Activated naive CD4-positive, alpha-beta T cell treated with anti-CD3 and anti-CD28 coated beads for 36 hours (primary cell): ENCODE data around the gene IL20RB. TPM values are rescaled to one million over a fixed set of nuclear protein-coding genes. Genes with fewer than 3 reads are reported as not detected.

Experiments used
- CTCF ChIA-PET: fragments of 350-600 bp; sonication (Branson Sonifier 250); formaldehyde crosslinking; loops from one replicate; lab custom pipeline; 2021; ENCODE audit warnings: antibody characterized with exemption; lab: Charles Lee
- DNase-seq: peaks from one replicate; pipeline ENCODE4 v3.0.0-alpha.2; 2020
- H3K27ac Mint-ChIP-seq: one replicate; pipeline ENCODE4 v1.8.0; 2021; ENCODE audit warnings: mild to moderate bottlenecking, mixed read lengths
- H3K27me3 Mint-ChIP-seq: one replicate; pipeline ENCODE4 v1.8.0; 2021; ENCODE audit warnings: low read depth, mixed read lengths
- H3K36me3 Mint-ChIP-seq: one replicate; pipeline ENCODE4 v1.8.0; 2021; ENCODE audit warnings: low read depth, mixed read lengths
- H3K4me1 Mint-ChIP-seq: one replicate; pipeline ENCODE4 v1.8.0; 2021; ENCODE audit warnings: low read depth, mixed read lengths
- H3K4me3 Mint-ChIP-seq: one replicate; pipeline ENCODE4 v1.8.0; 2021; ENCODE audit warnings: mild to moderate bottlenecking, moderate library complexity, mixed read lengths
- H3K9me3 Mint-ChIP-seq: one replicate; pipeline ENCODE4 v1.8.0; 2021; ENCODE audit warnings: mixed read lengths
- intact Hi-C: fragments of 100-400 bp; cut with micrococcal nuclease; formaldehyde crosslinking; loops from one replicate; pipeline ENCODE4 v1.15.1; 2023
- total RNA-seq, 2 experiments: library from RNA; stranded (reverse); gene quantifications; one replicate each; pipeline ENCODE4 v1.2.3, GENCODE V29; 2021

The IL20RB gene
- total RNA-seq, 2 experiments from 2014 or later: 0.48 to 0.59 TPM

GRCh38 chr3:136947477-136947876 lies 10.3 kb upstream of the IL20RB start:
- peaks cover 16% of the 10 kb centered on the region for H3K4me1 Mint-ChIP-seq
- intact Hi-C loops: loop anchor here (5.0 kb wide), 1 partner anchor 65 kb away; no protein-coding TSS in a partner anchor
- CTCF ChIA-PET: interaction anchor here (0.6 to 1.3 kb wide), 2 partner anchors 85 to 86 kb away, joined by 3 to 4 read pairs; no protein-coding TSS in a partner anchor
- H3K36me3 Mint-ChIP-seq: peaks cover 15% of the 10 kb centered on the region
- no peaks in the 10 kb centered on the region for H3K9me3 Mint-ChIP-seq
- DNase-seq: no peak
- H3K4me3 Mint-ChIP-seq: no peak overlapping the region
- H3K27ac Mint-ChIP-seq: no peak overlapping the region
- no peaks in the 10 kb centered on the region for H3K27me3 Mint-ChIP-seq

- H3K36me3 Mint-ChIP-seq: peaks cover 12% of the 10 kb centered on the region
- no peaks in the 10 kb centered on the region for H3K9me3 Mint-ChIP-seq
- no peak overlapping the region for H3K27ac Mint-ChIP-seq
- no peak overlapping the region for H3K4me3 Mint-ChIP-seq
- intact Hi-C loops: loop anchor here (5.0 kb wide), 1 partner anchor 63 kb away; no protein-coding TSS in a partner anchor
- CTCF ChIA-PET: no interaction called here
- H3K4me1 Mint-ChIP-seq: peaks cover 8% of the 10 kb centered on the region
- no peak for DNase-seq
- H3K27me3 Mint-ChIP-seq: no peaks in the 10 kb centered on the region
Measured at GRCh38 chr3:136949146-136949545, 8.6 kb upstream of the IL20RB start.

GRCh38 chr3:136949708-136950107 lies 8.1 kb upstream of the IL20RB start:
- CTCF ChIA-PET: interaction anchor here (1.4 to 1.7 kb wide), 2 partner anchors 64 to 907 kb away, joined by 3 to 8 read pairs; no protein-coding TSS in a partner anchor
- peaks cover 13% of the 10 kb centered on the region for H3K4me1 Mint-ChIP-seq
- no peak overlapping the region for H3K4me3 Mint-ChIP-seq
- H3K27me3 Mint-ChIP-seq: no peaks in the 10 kb centered on the region
- no peak overlapping the region for H3K27ac Mint-ChIP-seq
- peaks cover 12% of the 10 kb centered on the region for H3K36me3 Mint-ChIP-seq
- DNase-seq: no peak
- intact Hi-C loops: loop anchor here (5.0 kb wide), 1 partner anchor 63 kb away; no protein-coding TSS in a partner anchor
- H3K9me3 Mint-ChIP-seq: no peaks in the 10 kb centered on the region

- H3K27me3 Mint-ChIP-seq: no peaks in the 10 kb centered on the region
- intact Hi-C loops: no loop called here
- peaks cover 22% of the 10 kb centered on the region for H3K4me1 Mint-ChIP-seq
- no peak overlapping the region for H3K4me3 Mint-ChIP-seq
- no peaks in the 10 kb centered on the region for H3K9me3 Mint-ChIP-seq
- peaks cover 9% of the 10 kb centered on the region for H3K36me3 Mint-ChIP-seq
- no peak for DNase-seq
- CTCF ChIA-PET: interaction anchor here (1.4 to 1.7 kb wide), 2 partner anchors 63 to 908 kb away, joined by 3 to 8 read pairs; no protein-coding TSS in a partner anchor
- no peak overlapping the region for H3K27ac Mint-ChIP-seq
Measured at GRCh38 chr3:136950623-136951022, 7.2 kb upstream of the IL20RB start.

GRCh38 chr3:136952292-136952691 lies 5.5 kb upstream of the IL20RB start:
- Mint-ChIP-seq H3K4me3 (no peak overlapping the region), H3K4me1 (peaks cover 18% of the 10 kb centered on the region), H3K9me3 (no peaks in the 10 kb centered on the region), H3K36me3 (no peaks in the 10 kb centered on the region), H3K27ac (no peak overlapping the region), H3K27me3 (no peaks in the 10 kb centered on the region)
- CTCF ChIA-PET: no interaction called here
- DNase-seq: no peak
- intact Hi-C loops: no loop called here

- no peak overlapping the region for H3K27ac Mint-ChIP-seq
- intact Hi-C loops: no loop called here
- no peak for DNase-seq
- H3K4me3 Mint-ChIP-seq: no peak overlapping the region
- peaks cover 18% of the 10 kb centered on the region for H3K4me1 Mint-ChIP-seq
- no peaks in the 10 kb centered on the region for H3K36me3 Mint-ChIP-seq
- no peaks in the 10 kb centered on the region for H3K27me3 Mint-ChIP-seq
- no peaks in the 10 kb centered on the region for H3K9me3 Mint-ChIP-seq
- CTCF ChIA-PET: no interaction called here
Measured at GRCh38 chr3:136954251-136954650, 3.5 kb upstream of the IL20RB start.

- Mint-ChIP-seq H3K9me3 (no peaks in the 10 kb centered on the region), H3K36me3 (no peaks in the 10 kb centered on the region), H3K27me3 (no peaks in the 10 kb centered on the region), H3K4me1 (peaks cover 18% of the 10 kb centered on the region), H3K4me3 (no peak overlapping the region), H3K27ac (no peak overlapping the region)
- CTCF ChIA-PET: no interaction called here
- intact Hi-C loops: no loop called here
- no peak for DNase-seq
Measured at GRCh38 chr3:136954980-136955780, 2.6 kb upstream of the IL20RB start.

GRCh38 chr3:136955813-136956212 lies 2.0 kb upstream of the IL20RB start:
- H3K9me3 Mint-ChIP-seq: no peaks in the 10 kb centered on the region
- CTCF ChIA-PET: interaction anchor here (1.0 kb wide), 1 partner anchor 77 kb away, joined by 3 read pairs; no protein-coding TSS in a partner anchor
- H3K4me3 Mint-ChIP-seq: no peak overlapping the region
- H3K36me3 Mint-ChIP-seq: no peaks in the 10 kb centered on the region
- peaks cover 18% of the 10 kb centered on the region for H3K4me1 Mint-ChIP-seq
- H3K27me3 Mint-ChIP-seq: no peaks in the 10 kb centered on the region
- intact Hi-C loops: no loop called here
- H3K27ac Mint-ChIP-seq: no peak overlapping the region
- DNase-seq: no peak

- no peaks in the 10 kb centered on the region for H3K9me3 Mint-ChIP-seq
- no peak overlapping the region for H3K4me3 Mint-ChIP-seq
- H3K36me3 Mint-ChIP-seq: no peaks in the 10 kb centered on the region
- CTCF ChIA-PET: interaction anchor here (0.6 to 1.8 kb wide), 3 partner anchors 15 to 553 kb away, joined by 3 to 4 read pairs (median 3); no protein-coding TSS in a partner anchor
- intact Hi-C loops: no loop called here
- H3K27me3 Mint-ChIP-seq: no peaks in the 10 kb centered on the region
- H3K4me1 Mint-ChIP-seq: peaks cover 18% of the 10 kb centered on the region
- DNase-seq: no peak
- no peak overlapping the region for H3K27ac Mint-ChIP-seq
Measured at GRCh38 chr3:136956971-136957370, 812 bp upstream of the IL20RB start.

GRCh38 chr3:136958939-136959338 lies 1.2 kb downstream of the IL20RB start:
- H3K4me3 Mint-ChIP-seq: no peak overlapping the region
- DNase-seq: no peak
- no peaks in the 10 kb centered on the region for H3K36me3 Mint-ChIP-seq
- intact Hi-C loops: no loop called here
- H3K27me3 Mint-ChIP-seq: no peaks in the 10 kb centered on the region
- no peak overlapping the region for H3K27ac Mint-ChIP-seq
- CTCF ChIA-PET: interaction anchor here (0.6 kb wide), 1 partner anchor 870 kb away, joined by 4 read pairs; no protein-coding TSS in a partner anchor
- H3K9me3 Mint-ChIP-seq: no peaks in the 10 kb centered on the region
- H3K4me1 Mint-ChIP-seq: peaks cover 14% of the 10 kb centered on the region

GRCh38 chr3:136959599-136959998 lies 1.8 kb downstream of the IL20RB start:
- intact Hi-C loops: no loop called here
- CTCF ChIA-PET: no interaction called here

GRCh38 chr3:136960838-136961836 lies 3.4 kb downstream of the IL20RB start:
- no peaks in the 10 kb centered on the region for H3K27me3 Mint-ChIP-seq
- intact Hi-C loops: no loop called here
- H3K4me1 Mint-ChIP-seq: no peaks in the 10 kb centered on the region
- no peak for DNase-seq
- H3K9me3 Mint-ChIP-seq: no peaks in the 10 kb centered on the region
- no peak overlapping the region for H3K27ac Mint-ChIP-seq
- no peak overlapping the region for H3K4me3 Mint-ChIP-seq
- CTCF ChIA-PET: interaction anchor here (0.9 kb wide), 1 partner anchor 69 kb away, joined by 6 read pairs; no protein-coding TSS in a partner anchor
- no peaks in the 10 kb centered on the region for H3K36me3 Mint-ChIP-seq

More at GRCh38 chr3:136959599-136959998, 1.8 kb downstream of the IL20RB start:
- Mint-ChIP-seq H3K27ac (no peak overlapping the region), H3K4me3 (no peak overlapping the region), H3K9me3 (no peaks in the 10 kb centered on the region), H3K4me1 (peaks cover 10% of the 10 kb centered on the region), H3K27me3 (no peaks in the 10 kb centered on the region), H3K36me3 (no peaks in the 10 kb centered on the region)
- DNase-seq: no peak
